Naive B cell (primary cell): ENCODE measurements around the gene CPNE9. TPM values are rescaled to one million over a fixed set of nuclear protein-coding genes. Genes with fewer than 3 reads are reported as not detected.

ENCODE experiments used
- ATAC-seq, 2 donors: fragments of 150-1000 bp; cut with Tn5 transposase; 2 replicates each; pipeline ENCODE4 v1.10.0; 2021; ENCODE audit warnings: low read depth in 2 of 2, mild to moderate bottlenecking in 2 of 2, moderate library complexity in 2 of 2
- DNase-seq: peaks from one replicate; pipeline ENCODE4 v3.0.0; 2022
- H3K27ac Mint-ChIP-seq, 6 donors: one replicate each; pipeline ENCODE4 v1.8.0; 2020 to 2022; ENCODE audit warnings: mild to moderate bottlenecking in 6 of 6, mixed read lengths in 6 of 6, moderate library complexity in 5 of 6, inconsistent platforms in 2 of 6
- H3K27me3 Mint-ChIP-seq, 3 donors: one replicate each; pipeline ENCODE4 v1.8.0; 2021 to 2022; ENCODE audit warnings: mixed read lengths in 3 of 3, mild to moderate bottlenecking in 1 of 3
- H3K36me3 Mint-ChIP-seq, 2 donors: one replicate each; pipeline ENCODE4 v1.8.0; 2020 to 2022; ENCODE audit warnings: mixed read lengths in 2 of 2, inconsistent platforms in 1 of 2, mild to moderate bottlenecking in 1 of 2
- H3K4me1 Mint-ChIP-seq, 3 donors: one replicate each; pipeline ENCODE4 v1.8.0; 2020 to 2022; ENCODE audit warnings: mixed read lengths in 3 of 3, inconsistent platforms in 1 of 3, mild to moderate bottlenecking in 1 of 3, moderate library complexity in 1 of 3
- H3K4me3 Mint-ChIP-seq, 8 donors: one replicate each; pipeline ENCODE4 v1.8.0; 2020 to 2022; ENCODE audit warnings: mild to moderate bottlenecking in 8 of 8, mixed read lengths in 8 of 8, moderate library complexity in 8 of 8, inconsistent platforms in 2 of 8
- H3K9me3 Mint-ChIP-seq, 7 donors: one replicate each; pipeline ENCODE4 v1.8.0; 2020 to 2022; ENCODE audit warnings: mixed read lengths in 7 of 7, mild to moderate bottlenecking in 5 of 7, inconsistent platforms in 2 of 7, moderate library complexity in 1 of 7
- polyA plus RNA-seq, 6 donors: library from polyadenylated mRNA; unstranded; fragments of 300-500 nt; fragmentation: Illumina TruSeq; gene quantifications; one replicate each; pipeline ENCODE4 v1.2.3, GENCODE V29; 2021; ENCODE audit warnings: low read depth in 6 of 6

Gene CPNE9
- polyA plus RNA-seq, 6 donors from 2014 or later: not detected

DNA sequence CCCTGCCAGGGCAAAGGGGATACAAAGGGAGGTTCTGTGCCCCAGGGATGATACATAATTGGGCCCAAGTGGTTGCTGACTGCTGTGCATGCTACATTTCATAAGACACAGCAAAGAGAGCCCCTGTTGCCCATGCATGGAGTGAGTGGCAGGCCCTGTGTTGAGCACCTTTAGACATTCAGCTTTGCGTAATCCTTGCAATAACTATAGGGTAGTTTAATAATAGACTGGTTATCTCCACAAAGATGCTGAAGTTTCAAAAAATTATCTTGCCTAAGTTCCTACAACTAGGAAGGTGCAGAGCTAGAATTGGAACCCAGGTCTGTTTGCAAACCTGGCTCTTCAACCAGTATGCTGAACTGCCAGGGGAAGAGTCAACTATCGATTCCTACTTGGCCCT is 44.4 kb downstream of the CPNE9 start:
- Mint-ChIP-seq H3K4me3 (peak overlapping the region in 3 of 8 donors; percentile 87 to 100 (median 98)), H3K9me3 (no peaks in the 10 kb centered on the region), H3K27me3 (no peaks in the 10 kb centered on the region)

DNA sequence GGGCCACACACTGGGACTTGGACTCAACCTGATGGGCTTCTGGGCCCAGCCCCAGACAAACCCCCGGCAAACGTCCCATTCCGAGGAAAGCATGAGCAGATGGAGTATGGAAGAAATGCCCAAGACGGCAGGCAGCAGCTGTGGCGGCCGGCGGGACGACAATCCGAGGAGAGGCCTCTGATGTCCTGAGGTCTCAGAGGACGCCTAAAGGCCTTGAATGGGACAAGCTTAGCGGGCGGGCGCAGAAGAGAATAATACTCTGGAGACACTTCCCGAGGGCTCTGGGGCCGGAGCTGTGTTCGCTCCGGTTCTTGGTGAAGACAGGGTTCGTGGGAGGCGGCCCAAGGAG is 45.6 kb downstream of the CPNE9 start:
- peak overlapping the region; percentile 83 to 100 (median 96) for H3K4me3 Mint-ChIP-seq
- H3K27me3 Mint-ChIP-seq: no peaks in the 10 kb centered on the region
- peaks cover 36 to 55% (median 40%) of the 10 kb centered on the region in 3 donors for H3K4me1 Mint-ChIP-seq
- peak overlapping the region; percentile 83 to 98 (median 96) for H3K27ac Mint-ChIP-seq
- ATAC-seq: no peak
- no peak for DNase-seq
- peaks cover 4 to 13% of the 10 kb centered on the region in 2 donors for H3K36me3 Mint-ChIP-seq
- no peaks in the 10 kb centered on the region for H3K9me3 Mint-ChIP-seq

More for the DNA sequence above, 44.4 kb downstream of the CPNE9 start:
- Mint-ChIP-seq H3K36me3 (peaks cover 4 to 13% of the 10 kb centered on the region in 2 donors), H3K4me1 (peaks cover 33 to 43% (median 33%) of the 10 kb centered on the region in 3 donors), H3K27ac (no peak overlapping the region)
- DNase-seq (no peak), ATAC-seq (no peak)

DNA sequence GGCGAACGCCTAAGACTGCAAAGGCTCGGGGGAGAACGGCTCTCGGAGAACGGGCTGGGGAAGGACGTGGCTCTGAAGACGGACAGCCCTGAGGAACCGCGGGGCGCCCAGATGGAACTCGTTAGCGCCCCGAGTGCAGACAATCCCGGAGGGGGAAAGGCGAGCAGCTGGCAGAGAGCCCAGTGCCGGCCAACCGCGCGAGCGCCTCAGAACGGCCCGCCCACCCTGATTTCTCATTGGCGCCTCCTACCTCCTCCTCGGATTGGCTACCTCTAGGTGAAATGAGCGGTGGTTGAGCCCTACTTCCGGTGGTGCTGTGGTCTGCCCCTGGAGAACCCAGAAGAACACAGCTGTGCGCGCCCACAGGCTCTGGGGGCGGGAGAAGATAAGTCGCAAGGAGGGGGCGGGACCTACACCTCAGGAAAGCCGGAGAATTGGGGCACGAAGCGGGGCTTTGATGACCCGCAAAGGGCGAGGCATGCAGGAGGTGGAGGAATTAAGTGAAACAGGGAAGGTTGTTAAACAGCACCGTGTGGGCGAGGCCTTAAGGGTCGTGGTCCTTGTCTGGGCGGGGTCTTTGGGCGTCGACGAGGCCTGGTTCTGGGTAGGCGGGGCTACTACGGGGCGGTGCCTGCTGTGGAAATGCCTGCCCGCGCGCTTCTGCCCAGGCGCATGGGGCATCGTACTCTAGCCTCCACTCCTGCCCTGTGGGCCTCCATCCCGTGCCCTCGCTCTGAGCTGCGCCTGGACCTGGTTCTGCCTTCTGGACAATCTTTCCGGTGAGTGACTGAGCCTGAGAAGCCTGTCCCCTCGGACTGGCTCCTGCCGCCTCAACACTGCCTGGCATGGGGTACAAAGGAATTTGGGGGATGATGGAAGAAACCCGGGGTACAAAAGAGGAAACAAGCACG is 46.3 kb downstream of the CPNE9 start, which contains the start of gene OGG1:
Gene OGG1, plus strand, starts transcription at position 308 of the 911 bp plus-strand sequence. Its CDS starts 335 bp downstream, at position 643.
- Mint-ChIP-seq H3K27ac (peak within 1 kb of the TSS; percentile 83 to 99 (median 97)), H3K9me3 (no peaks in the 10 kb centered on the region), H3K4me1 (peaks cover 41 to 62% (median 42%) of the 10 kb centered on the region in 3 donors), H3K36me3 (peaks cover 4 to 13% of the 10 kb centered on the region in 2 donors), H3K4me3 (peak within 1 kb of the TSS; percentile 83 to 100 (median 96)), H3K27me3 (no peaks in the 10 kb centered on the region)
- peak; percentile 97 for DNase-seq
- ATAC-seq: peak; percentile 93 to 95

DNA sequence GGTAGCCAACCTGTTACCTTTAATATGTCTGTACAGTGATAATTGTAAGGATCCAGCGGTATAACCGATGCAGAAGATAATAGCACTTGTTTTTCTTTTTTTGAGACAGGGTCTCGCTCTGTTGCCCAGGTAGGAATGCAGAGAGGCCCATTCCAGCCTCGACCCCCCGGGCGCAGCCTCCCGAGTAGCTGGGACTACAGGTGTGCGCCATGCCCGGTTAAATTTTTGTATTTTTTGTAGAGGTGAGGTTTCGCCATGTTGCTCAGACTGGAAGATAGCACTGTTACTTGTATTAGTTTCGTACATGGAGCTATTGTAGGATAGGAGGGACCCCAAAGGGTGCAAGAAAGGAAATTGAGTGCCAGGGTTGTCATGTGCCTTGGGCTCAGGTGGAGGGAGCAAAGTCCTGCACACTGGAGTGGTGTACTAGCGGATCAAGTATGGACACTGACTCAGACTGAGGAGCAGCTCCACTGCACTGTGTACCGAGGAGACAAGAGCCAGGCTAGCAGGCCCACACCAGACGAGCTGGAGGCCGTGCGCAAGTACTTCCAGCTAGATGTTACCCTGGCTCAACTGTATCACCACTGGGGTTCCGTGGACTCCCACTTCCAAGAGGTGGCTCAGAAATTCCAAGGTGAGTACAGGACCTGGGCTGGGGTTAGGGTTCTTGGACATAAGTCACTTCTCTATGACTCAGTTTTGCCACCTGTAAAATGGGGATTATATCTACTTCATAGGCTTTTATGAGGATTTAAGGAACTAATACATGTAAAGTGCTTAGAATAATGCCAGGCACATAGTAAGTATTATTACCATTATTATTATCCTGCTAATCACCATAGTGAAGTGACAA is 47.2 kb downstream of the CPNE9 start:
- DNase-seq: no peak
- H3K36me3 Mint-ChIP-seq: peaks cover 3 to 15% of the 10 kb centered on the region in 2 donors
- H3K4me3 Mint-ChIP-seq: peak overlapping the region; percentile 83 to 100 (median 96)
- no peaks in the 10 kb centered on the region for H3K9me3 Mint-ChIP-seq
- H3K27ac Mint-ChIP-seq: peak overlapping the region; percentile 83 to 99 (median 97)
- ATAC-seq: no peak
- peaks cover 41 to 62% (median 44%) of the 10 kb centered on the region in 3 donors for H3K4me1 Mint-ChIP-seq
- no peaks in the 10 kb centered on the region for H3K27me3 Mint-ChIP-seq

DNA sequence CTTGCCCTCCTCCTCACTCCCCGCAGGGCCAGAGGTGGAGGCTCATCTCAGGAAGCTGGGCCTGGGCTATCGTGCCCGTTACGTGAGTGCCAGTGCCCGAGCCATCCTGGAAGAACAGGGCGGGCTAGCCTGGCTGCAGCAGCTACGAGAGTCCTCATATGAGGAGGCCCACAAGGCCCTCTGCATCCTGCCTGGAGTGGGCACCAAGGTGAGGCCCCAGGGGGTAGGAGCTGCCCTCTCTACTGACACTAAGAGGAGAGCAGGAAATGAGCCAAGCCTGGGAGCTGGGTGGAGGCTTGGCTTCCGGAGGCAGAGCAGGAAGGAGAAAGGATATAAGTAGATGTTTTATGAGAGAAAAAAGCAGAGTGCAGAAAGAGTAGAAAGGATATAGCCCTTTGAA is 51.0 kb downstream of the CPNE9 start:
- Mint-ChIP-seq H3K36me3 (peaks cover 7 to 26% of the 10 kb centered on the region in 2 donors), H3K4me3 (no peak overlapping the region), H3K4me1 (peaks cover 42 to 51% (median 44%) of the 10 kb centered on the region in 3 donors), H3K9me3 (no peaks in the 10 kb centered on the region), H3K27ac (peak overlapping the region in 2 of 6 donors; percentile 74 to 96), H3K27me3 (no peaks in the 10 kb centered on the region)
- no peak for ATAC-seq
- no peak for DNase-seq

DNA sequence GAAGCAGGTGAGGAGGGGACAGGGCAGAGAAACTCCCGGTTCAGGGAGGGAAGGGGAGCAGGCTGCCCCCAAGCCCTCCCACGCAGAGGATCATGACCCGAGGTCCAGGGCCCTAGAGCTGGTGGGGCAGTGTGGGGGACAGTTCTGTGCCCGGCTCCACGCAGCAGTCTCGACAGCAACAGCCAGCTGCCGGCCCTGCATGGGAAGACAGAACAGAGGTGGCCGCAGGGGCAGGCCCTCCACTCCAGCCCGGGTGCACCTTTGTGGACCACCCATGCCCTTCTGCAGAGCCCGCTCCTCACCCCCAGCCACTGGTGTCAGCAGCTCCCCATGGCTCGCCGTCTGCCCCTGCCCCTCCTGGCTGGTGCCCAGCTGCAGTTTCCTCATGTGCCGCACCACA is 53.8 kb downstream of the CPNE9 start:
- Mint-ChIP-seq H3K4me1 (peaks cover 22 to 26% (median 24%) of the 10 kb centered on the region in 3 donors), H3K36me3 (peaks cover 17 to 40% of the 10 kb centered on the region in 2 donors), H3K9me3 (no peaks in the 10 kb centered on the region), H3K4me3 (no peak overlapping the region), H3K27me3 (no peaks in the 10 kb centered on the region), H3K27ac (peak overlapping the region in 1 of 6 donors; percentile 65)
- DNase-seq: no peak
- no peak for ATAC-seq

DNA sequence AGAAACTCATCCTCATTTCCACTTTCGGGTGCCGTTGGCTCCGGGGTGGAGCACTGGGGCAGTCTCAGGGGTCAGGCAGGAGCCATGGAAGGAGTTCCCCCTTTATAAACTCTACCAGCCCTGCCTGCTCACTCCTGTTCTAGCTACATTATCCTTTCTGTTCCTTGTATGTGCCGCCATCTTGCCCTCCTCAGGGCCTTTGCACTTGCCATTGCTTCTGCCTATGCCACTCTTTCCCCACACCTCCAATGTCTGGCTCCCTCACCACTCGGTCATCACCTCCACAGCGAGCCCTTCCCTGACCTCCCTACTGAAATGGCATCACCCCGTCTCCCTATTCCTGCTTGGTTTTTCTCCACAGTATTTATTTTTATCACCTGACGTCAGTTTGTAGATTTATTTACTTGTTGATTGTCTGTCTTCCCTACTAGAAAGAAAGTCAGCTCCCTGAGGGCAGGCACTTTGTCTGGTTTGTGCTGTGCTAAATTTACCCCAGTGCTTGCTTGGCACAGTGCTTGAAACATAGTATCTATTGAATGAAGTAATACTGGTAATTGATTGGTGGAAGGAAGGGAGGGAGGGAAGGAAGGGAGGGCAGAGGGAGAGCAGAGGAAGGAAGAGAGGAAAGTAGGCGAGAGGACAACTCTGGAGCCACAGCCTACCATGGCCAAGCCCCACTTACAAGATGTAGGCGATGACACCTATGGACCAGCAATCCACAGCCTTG is 57.3 kb downstream of the CPNE9 start:
- H3K4me3 Mint-ChIP-seq: peak overlapping the region in 1 of 8 donors; percentile 22

DNA sequence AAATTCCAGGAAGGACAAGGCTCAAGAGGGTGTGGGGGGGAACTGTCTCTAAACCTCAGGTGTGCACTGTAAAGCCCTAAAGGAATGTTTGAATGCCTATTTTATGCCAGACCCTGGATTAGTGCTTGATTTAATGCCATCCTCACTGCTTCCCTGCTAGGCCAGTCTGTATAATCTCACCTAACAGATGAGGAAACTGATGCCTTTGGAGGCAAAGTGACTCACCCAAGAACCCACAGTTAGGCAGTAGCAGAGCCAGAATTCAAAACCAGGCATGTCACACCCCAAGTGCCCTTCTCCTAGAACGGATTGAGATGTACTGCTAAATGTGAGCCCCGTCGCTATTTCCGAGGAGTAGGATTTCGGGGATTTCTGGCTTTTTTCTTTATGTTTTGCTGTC is 58.3 kb downstream of the CPNE9 start:
- ATAC-seq: no peak
- Mint-ChIP-seq H3K36me3 (peaks cover 17 to 18% of the 10 kb centered on the region in 2 donors), H3K27me3 (no peaks in the 10 kb centered on the region), H3K4me1 (peaks cover 3 to 15% (median 12%) of the 10 kb centered on the region in 3 donors), H3K9me3 (no peaks in the 10 kb centered on the region), H3K27ac (peak overlapping the region in 1 of 6 donors; percentile 24), H3K4me3 (peak overlapping the region in 1 of 8 donors; percentile 55)
- DNase-seq: no peak

More for the DNA sequence above, 57.3 kb downstream of the CPNE9 start:
- Mint-ChIP-seq H3K36me3 (peaks cover 17 to 25% of the 10 kb centered on the region in 2 donors), H3K4me1 (peaks cover 0 to 17% (median 11%) of the 10 kb centered on the region in 3 donors), H3K9me3 (no peaks in the 10 kb centered on the region), H3K27me3 (no peaks in the 10 kb centered on the region), H3K27ac (peak overlapping the region in 2 of 6 donors; percentile 16 to 19)
- ATAC-seq: no peak
- no peak for DNase-seq

DNA sequence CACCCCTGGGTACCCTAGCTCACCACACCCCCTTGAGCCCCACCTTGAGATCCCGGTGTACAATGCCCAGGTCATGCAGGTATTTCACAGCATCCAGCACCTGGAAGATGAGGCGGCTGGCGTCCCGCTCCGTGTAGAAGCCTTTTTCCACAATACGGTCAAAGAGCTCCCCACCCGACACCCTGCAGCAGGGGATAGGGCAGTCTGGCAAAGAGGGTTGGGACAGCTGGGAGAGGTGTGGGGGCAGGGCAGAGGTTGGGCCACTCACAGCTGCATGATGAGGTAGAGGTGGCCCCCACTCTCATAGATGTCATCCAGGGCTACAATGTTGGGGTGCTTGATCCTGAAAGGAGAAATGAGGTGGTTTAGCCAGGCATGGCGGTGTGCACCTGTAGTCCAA is 59.2 kb downstream of the CPNE9 start:
- Mint-ChIP-seq H3K9me3 (no peaks in the 10 kb centered on the region), H3K36me3 (peaks cover 14 to 17% of the 10 kb centered on the region in 2 donors), H3K27ac (no peak overlapping the region), H3K27me3 (no peaks in the 10 kb centered on the region), H3K4me3 (no peak overlapping the region), H3K4me1 (peaks cover 13 to 21% (median 18%) of the 10 kb centered on the region in 3 donors)
- no peak for ATAC-seq
- DNase-seq: no peak

DNA sequence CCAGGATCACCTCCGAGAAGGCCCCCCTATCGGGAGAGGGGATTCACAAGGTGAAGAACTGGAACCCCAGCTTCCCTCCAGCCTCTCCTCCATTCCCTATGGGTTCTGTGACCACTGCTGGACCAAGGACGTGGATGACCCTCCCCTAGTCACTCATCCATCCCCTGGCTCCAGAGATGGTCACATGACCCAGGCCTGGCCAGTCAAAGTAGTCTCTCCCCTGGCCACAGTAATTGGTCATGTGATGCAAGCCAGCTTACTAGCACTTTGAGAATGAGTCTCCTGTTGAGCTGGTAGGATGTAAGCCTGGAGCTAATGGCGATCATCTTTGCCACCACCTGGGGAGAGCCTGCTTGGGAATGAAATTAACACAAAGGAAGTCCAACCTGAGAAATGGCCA is 62.2 kb downstream of the CPNE9 start:
- Mint-ChIP-seq H3K9me3 (no peaks in the 10 kb centered on the region), H3K4me3 (no peak overlapping the region), H3K36me3 (peaks cover 3 to 5% of the 10 kb centered on the region in 2 donors), H3K4me1 (peaks cover 33 to 43% (median 40%) of the 10 kb centered on the region in 3 donors), H3K27me3 (peaks cover 0 to 16% (median 8%) of the 10 kb centered on the region in 3 donors), H3K27ac (peak overlapping the region in 1 of 6 donors; percentile 65)
- ATAC-seq (no peak), DNase-seq (no peak)

DNA sequence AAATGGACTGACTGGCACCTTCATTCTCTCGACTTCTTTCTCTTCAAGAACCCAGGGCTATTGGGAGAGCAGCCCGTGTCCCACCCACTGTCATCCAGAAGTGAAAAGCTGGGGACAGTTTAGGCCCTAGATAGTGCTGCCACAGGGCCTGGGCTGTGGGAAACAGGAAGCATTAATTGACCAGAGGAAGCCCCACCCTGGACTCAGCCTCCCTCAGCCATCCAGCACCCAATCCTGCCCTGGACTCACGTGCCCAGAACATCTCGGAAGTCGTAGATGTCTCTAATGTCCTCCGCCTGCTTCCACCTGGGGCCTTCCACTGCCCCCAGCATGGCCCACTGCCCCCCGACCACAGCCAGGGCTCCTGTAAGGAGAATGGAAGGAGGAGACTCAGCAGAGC is 63.8 kb downstream of the CPNE9 start:
- Mint-ChIP-seq H3K36me3 (no peaks in the 10 kb centered on the region), H3K4me3 (peak overlapping the region in 1 of 8 donors; percentile 53)

DNA sequence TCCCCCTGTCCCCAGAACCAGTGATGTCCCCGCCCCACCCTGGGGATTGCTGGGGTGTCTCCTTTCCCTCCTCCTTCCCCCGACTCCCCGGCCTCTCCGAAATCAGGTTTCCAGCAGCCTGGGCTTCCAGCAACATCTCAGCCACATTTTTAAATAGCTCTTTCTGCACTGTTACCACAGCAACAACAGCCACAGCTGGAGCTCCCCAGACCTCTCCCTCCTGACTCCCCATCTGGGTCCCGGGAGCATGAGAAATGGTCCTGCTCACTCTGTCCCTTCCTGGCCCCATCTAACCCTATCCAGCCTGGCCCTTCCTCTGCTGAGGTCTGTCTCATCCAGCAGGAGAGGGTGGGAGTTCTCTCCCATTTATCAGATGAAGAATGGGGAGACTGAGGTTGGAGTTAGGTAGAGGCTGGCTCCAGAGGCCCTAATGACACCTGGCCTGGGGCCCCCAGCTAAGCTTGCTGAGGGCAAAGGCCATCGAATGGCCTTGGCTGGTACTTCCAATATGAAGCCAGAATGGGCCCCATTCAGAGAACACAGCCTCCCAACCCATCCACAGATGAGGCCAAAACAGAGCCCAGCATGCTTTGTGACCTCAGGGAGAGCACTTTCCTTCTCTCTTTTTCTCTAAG is 64.6 kb downstream of the CPNE9 start:
- peak overlapping the region in 3 of 8 donors; percentile 44 to 93 (median 70) for H3K4me3 Mint-ChIP-seq
- H3K4me1 Mint-ChIP-seq: peaks cover 34 to 43% (median 40%) of the 10 kb centered on the region in 3 donors
- DNase-seq (no peak), ATAC-seq (no peak)
- H3K27me3 Mint-ChIP-seq: peaks cover 0 to 17% (median 11%) of the 10 kb centered on the region in 3 donors
- no peaks in the 10 kb centered on the region for H3K9me3 Mint-ChIP-seq
- peak overlapping the region in 3 of 6 donors; percentile 15 to 76 (median 53) for H3K27ac Mint-ChIP-seq
- no peaks in the 10 kb centered on the region for H3K36me3 Mint-ChIP-seq

More for the DNA sequence above, 63.8 kb downstream of the CPNE9 start:
- Mint-ChIP-seq H3K9me3 (no peaks in the 10 kb centered on the region), H3K27me3 (peaks cover 0 to 17% (median 11%) of the 10 kb centered on the region in 3 donors), H3K27ac (peak overlapping the region in 1 of 6 donors; percentile 14), H3K4me1 (peaks cover 34 to 43% (median 40%) of the 10 kb centered on the region in 3 donors)
- ATAC-seq: no peak
- DNase-seq: no peak
